GM21737 (cell line): ENCODE results near the gene PXMP2.
A peak's percentile ranks its signal among the peaks of the same experiment; 100 is the strongest.
"Not testable (repeated sequence)": the region's sequence is repeated elsewhere in the genome, so short reads cannot be mapped to it uniquely, and the experiment has no call there.

ENCODE experiments used
- ATAC-seq: cut with Tn5 transposase; IDR thresholded peaks from one replicate; pipeline ENCODE4 v1.9.1; 2021; ENCODE audit warnings: mild to moderate bottlenecking, moderate library complexity; ENCODE audit not compliant: unreplicated experiment

The PXMP2 gene

DNA sequence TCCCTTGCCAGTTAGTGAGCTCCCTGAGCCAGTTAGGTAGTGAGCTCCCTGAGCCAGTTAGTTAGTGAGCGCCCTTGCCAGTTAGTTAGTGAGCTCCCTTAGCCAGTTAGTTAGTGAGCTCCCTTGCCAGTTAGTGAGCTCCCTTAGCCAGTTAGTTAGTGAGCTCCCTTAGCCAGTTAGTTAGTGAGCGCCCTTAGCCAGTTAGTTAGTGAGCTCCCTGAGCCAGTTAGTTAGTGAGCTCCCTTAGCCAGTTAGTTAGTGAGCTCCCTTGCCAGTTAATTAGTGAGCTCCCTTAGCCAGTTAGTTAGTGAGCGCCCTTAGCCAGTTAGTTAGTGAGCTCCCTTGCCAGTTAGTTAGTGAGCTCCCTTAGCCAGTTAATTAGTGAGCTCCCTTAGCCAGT is 4.6 kb downstream of the PXMP2 start:
- ATAC-seq = not testable (repeated sequence)

DNA sequence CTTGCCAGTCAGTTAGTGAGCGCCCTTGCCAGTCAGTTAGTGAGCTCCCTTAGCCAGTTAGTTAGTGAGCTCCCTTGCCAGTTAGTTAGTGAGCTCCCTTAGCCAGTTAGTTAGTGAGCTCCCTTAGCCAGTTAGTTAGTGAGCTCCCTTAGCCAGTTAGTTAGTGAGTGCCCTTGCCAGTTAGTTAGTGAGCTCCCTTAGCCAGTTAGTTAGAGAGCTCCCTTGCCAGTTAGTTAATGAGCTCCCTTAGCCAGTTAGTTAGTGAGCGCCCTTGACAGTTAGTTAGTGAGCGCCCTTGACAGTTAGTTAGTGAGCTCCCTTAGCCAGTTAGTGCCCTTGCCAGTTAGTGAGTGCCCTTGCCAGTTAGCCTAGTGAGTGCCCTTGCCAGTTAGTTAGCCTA is 7.5 kb downstream of the PXMP2 start:
- ATAC-seq = not testable (repeated sequence)

DNA sequence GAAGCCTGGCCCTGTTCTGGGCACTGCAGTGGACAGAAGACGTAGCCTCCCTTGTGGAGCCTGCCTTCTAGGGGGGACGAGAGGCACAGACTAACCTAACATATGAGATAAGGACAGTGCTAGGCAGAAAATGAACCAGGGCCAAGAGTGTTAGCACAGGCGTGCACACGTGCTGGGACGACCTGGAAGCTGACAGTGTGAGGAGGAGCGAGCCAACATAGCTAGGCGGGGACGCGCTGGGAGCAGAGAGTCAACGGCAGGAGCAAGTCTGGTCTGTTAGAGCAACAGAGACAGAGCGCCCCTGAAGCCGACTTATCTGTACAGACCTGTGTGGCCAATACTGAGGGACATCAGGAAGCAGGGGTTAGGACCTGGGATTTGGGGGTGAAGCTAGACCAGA is 8.0 kb downstream of the PXMP2 start:
- ATAC-seq = no peak

DNA sequence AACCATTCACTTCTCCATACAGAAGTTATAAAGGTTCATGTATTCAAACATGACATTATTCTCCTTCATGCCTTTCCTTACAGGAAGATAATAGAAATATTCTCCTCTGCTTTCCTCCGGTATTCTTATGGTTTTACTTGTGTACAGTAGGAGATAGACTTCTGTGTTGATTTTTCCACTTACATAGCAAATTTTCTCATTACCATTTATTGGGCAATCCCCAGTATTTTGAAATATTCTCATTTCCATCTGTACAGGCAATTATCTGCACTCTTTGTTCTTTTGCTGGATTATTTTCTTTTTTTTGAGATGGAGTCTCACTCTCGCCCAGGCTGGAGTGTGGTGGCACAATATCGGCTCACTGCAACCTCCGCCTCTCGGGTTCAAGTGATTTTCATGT is 11.0 kb downstream of the PXMP2 start:
- ATAC-seq = no peak

DNA sequence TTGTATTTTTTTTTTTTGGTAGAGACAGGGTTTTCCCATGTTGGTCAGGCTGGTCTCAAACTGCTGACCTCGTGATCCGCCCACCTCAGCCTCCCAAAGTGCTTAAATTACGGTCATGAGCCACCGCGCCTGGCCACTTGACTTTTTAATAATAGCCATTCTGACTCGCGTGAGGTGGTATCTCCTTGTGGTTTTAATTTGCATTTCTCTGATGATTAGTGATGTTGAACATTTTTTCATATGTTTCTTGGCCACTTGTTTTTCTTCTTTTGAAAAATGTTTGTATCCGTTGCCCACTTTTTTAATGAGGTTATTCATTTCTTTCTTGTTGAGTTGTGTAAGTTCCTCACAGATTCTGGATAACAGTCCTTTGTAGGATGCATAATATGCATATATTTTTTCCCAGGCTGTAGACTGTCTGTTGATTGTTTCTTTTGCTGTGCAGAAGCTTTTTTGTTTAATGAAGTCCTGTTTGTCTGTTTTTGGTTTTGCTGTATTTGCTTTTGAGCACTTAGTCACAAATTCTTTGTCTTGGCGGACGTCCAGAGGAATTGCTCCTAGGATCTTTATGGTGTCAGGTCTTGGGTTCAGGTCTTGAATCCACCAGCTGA is 12.9 kb downstream of the PXMP2 start:
- no peak for ATAC-seq

DNA sequence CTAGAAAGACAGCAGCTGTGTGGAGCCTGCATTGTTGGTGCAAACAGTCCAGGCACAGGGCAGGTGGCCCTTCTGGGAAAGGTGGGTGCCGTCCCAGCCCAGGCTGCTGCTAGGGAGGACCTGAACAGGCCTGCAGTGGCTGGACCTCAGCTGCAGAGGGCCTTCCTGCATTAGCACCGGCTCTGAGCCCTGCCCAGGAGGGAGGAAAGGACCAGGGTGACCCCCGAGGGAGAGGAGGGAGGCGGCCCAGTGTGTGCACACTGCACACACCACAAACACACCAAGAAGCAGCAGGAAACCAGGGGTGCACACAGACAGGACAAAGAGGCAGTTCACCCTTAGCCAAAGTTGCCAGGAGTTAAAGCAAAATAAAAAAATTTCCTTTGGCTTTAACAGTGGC is 15.3 kb downstream of the PXMP2 start:
- ATAC-seq = no peak

DNA sequence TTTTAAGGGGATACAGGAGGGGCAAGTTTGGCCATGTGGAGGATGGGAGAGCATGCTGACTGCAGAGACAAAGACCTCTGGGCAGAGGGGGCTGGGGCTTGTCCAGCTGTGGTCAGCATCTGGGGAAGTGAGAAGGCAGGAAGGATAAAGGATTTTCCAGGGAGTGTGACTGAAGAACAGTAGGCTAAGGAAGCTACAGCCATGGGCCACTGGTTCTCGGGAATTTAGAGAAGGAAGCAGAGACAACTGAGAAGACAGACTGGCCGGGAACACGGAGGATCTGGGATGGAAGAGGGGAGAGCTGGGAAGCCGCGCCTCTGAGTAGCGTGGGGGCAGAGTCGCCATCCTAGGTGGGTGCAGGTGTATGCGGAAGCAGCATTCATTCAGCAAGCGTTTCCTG is 16.3 kb downstream of the PXMP2 start:
- no peak for ATAC-seq

DNA sequence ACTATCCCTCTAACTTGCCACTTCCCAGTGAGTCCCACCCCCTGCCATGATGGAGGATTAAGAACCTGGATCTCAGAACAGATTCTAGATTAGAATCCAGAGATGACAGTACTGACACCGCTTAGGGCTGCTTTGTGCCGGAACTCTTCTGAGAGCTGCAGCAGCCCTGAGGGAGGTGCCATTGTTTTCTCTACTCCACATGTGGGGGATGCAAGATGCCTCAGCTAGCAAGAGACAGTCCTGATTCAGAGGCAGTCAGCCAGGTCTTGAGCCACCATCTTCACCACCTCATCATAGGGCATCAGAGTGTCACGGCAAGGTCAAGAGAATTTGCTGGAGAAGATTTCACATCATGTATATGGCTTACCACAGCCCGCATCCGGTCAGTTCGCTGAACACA is 19.9 kb downstream of the PXMP2 start:
- no peak for ATAC-seq

DNA sequence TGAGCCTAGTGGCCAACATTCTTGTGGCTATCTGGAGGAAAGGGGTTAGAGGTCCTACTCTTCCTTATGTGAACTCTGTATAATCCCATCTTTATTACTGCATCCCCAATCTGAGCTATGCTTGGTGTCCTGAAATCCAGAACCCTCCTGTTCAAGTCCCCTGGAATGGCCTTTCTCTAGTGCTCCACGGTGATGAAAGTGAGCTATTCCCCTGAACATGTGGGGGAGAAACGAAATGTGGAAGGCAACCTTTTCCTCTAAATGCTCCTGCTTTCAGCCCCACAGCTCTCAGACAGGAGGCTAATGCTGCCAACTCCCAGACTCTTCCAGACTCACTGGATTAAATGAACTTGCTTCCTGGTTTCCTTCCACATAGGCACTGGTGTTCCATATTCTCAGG is 20.8 kb downstream of the PXMP2 start:
- no peak for ATAC-seq

DNA sequence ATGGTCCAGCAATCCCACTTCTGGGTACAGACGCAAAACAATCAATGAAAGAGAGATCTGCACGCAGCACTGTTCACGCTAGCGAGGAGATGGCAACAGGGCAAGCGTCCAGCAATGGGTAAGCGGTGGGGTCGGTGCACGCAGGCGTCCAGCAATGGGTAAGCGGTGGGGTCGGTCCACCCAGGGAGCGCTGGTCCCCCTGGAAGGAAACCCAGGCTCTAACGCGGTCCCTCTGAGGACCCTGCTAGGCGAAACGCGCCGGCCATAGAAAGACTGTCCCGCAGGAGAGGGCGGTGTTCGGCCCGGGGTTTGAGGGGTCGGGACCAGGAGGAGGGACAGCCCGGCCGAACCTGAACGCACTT is 22.6 kb downstream of the PXMP2 start:
- ATAC-seq = peak; percentile 25

DNA sequence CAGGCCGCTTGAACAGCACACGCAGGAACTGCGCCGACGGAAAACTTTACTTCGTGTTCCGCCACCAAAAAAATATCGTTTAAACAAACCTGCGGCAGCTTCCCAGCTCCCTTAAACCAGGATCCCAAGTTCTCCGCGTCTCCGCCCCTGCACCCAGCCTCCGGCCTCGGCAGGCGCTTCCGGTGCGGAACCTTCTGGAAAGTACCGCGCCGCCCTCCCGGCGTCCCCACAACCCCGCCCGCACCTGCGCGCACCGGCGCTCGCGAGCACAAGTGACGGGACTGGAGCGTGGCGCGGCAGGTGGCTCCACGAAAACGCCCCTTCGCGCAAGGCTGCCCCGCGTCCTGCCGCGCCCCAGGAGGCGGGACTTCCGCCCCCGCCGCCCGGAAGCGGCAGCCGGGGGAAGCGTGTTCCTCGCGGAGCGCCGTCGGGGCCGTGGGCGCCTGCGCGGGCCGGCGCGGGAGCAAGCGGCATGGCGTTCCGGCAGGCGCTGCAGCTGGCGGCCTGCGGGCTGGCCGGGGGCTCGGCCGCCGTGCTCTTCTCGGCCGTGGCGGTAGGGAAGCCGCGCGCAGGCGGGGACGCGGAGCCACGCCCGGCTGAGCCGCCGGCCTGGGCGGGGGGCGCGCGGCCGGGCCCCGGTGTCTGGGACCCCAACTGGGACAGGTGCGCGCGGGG is 23.2 kb downstream of the PXMP2 start, which contains the start of gene PGAM5:
TSS of gene PGAM5 (plus strand) at position 438 of the 675 bp plus-strand sequence. CDS start at position 473, 35 bp downstream.
- ATAC-seq = peak; percentile 86

DNA sequence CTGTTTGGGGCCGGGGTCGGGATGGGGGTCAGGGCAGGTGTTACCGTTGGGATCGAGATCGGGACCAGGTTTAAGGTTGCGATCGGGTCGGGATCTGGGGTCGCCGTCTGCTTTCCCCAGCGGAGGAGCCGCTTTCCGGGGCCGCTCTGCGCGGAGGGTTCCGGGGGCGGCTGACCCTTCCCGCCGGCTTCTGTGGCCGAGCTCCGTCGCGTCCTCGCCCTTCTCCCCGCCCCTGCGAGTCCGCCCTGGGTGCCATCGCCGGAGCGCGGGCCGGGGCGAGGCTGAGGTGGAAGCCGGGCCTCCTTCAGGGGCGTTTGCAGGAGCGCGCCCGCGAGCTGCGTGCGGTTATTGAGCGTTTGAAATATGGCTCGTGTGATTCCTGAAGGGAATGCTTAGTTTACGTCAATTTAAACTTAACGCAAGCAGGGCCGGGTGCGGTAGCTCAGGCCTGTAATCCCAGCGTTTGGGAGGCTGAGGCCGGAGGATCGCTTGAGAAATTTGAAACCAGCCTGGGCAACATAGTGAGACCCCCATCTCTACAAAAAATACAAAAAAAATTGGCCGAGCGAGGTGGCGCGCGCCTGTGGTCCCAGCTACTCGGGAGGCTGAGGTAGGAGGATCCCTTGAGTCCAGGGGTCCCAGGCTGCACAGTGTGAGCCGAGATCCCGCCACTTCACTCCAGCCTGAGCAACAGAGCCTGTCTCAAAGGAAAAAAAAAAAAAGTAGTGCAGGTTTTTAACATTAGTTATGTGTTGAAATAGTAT is 23.9 kb downstream of the PXMP2 start:
- no peak for ATAC-seq

DNA sequence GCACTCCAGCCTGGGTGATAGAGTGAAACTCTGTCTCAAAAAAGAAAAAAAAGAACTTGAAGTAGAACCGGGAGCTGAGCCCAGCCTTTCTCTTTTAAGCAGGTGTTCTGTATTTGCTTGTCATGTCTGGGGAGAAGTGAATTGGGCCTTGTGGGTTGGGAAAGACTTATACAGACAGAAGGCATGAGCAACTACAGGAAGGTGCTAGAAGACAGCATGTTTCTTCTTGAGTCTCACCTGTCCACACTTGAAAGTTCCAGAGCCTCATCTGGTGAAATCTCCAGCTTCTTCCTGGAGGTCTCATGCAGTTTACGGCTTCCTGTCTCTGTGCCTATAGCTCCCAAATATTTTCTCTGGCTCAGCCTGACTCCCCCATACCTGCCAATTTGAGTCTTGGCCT is 25.7 kb downstream of the PXMP2 start:
- ATAC-seq = no peak

DNA sequence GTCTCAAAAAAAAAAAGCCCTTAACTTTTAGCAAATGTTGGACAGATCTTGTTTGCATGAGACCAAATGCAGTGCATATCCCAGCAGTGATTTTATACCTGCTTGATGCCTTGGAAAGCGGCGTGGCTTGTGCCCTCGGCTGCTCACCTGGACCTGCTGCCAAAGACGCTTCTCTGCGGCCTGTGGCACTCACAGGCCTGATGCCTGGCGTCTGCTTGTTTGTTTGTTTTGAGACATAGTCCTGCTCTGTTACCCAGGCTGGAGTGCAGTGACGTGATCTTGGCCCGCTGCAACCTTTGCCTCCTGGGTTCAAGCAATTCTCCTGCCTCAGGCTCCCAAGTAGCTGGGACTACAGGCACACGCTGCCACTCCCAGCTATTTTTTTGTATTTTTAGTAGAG is 28.5 kb downstream of the PXMP2 start:
- ATAC-seq = no peak

DNA sequence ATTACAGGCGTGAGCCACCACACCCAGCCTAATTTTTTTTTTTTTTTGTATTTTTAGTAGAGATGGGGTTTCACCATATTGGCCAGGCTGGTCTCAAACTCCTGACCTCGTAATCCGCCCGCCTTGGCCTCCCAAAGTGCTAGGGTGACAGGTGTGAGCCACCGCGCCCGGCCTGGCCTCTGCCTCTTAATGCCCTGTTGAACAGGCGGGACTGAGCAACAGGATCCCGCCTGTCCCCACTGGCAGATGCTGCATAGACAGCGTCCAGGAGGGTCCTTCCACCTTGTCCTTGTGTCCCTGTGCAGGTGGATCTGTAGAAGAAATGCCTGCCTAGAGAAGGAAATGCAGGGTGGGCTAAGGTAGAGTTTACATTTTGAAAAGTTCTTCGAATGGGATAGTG is 29.0 kb downstream of the PXMP2 start:
- ATAC-seq = no peak

DNA sequence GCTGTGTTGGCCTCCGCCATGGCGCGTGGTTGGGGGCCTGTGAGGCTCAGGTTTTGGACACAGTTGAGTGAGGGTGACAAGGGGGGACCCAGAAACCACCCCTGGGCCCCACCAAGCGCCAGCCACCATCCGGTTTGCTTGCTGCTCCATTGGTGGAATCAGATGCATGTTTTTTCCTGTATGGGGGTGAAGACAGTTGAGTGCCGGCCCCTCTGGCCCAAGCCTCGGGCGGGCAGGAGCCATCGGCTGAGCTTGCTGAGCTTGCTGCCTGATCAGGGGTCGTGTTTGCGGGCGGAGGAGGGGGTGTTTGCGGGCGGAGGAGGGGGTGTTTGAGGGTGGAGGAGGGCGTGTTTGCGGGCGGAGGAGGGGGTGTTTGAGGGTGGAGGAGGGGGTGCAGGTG is 29.6 kb downstream of the PXMP2 start:
- no peak for ATAC-seq

DNA sequence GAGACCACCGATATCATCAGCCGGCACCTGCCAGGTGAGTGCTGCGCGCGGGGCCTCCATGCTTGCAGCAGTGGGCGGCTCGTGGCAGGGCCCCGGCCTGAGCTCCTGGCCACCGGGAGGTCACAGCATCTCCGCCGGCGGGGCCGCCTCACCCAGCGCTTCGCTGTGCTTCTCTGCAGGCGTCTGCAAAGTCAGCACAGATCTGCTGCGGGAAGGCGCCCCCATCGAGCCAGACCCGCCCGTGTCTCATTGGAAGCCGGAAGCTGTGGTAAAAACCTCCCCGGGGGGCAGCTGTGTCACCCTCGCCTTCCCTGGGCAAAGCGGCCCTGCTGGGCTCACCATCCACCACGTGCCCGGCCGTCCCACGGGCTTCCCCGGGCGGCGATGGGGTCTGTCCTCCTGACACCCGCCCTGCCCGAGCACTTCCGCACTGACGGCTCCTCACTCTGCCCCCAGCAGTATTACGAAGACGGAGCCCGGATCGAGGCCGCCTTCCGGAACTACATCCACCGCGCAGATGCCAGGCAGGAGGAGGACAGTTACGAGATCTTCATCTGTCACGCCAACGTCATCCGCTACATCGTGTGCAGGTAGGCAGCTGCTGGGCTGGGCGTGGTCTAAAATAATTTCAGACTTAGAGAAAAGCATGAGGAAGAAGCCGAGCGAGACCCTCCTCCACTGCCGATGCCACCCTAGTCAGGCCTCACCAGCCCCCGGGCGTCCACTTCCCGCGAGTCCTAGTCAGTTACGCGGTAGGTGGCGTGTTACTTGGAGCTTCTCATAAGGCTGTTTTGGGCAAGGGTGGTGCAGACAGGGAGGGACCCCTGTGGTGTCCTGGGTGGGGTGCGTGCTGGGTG is 30.4 kb downstream of the PXMP2 start:
- ATAC-seq = no peak

DNA sequence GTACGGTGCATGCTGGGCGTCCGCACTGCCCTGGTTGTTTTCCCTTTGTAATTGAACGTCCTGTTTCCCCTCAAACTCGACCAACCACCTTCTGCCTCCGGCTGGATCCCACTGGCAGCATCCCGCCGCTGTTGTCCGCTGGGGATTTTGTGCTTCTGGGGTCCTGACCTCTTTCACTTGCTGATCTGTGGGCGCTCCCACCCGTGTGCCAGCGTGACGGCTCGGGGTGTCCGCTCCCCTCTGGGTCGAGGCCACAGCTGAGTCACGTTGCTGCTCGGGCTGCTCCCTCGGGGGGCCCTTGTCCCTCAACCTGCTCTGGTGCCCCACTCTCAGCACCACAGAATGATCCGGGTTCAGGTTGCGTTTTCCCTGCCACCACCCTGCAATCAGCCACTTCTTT is 31.3 kb downstream of the PXMP2 start:
- no peak for ATAC-seq

DNA sequence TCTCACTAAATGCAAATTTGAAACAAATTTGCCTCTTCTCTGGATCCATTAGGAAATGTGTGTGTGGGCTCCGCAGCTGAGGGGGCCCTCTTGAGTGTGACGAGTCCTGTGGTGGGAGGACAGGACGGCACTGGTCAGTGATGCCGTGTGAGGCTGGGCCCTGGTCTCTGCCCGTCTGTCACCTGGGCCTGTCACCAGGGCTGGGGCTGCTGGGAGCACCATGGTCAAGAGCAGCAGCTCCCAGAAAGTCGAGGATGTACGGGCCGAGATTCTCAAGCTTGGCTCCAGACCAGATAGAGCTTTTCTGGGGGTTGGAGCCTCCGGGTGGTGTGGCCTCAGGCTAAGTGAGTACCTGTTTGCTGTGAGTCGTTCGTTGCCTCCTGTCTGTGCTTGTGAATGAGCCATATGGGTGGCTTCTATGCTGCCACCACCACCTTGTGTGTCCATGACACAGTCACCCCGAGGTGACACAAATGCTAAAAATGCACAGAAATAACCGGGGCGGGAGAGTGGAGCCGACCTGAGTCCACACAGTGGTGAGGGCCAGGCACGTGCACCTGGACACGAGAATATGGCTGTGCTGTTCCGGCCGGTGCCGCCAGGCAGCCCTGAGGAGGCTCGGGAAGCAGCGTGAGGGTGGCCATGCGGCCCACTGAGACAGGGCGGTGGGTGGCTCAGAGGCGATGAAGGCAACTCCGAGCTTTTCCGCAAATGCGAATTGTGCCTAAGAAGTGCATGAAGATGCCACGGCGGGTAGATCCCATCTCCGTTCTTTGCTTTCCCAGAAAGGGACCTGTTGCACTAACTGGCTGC is 32.0 kb downstream of the PXMP2 start:
- no peak for ATAC-seq

DNA sequence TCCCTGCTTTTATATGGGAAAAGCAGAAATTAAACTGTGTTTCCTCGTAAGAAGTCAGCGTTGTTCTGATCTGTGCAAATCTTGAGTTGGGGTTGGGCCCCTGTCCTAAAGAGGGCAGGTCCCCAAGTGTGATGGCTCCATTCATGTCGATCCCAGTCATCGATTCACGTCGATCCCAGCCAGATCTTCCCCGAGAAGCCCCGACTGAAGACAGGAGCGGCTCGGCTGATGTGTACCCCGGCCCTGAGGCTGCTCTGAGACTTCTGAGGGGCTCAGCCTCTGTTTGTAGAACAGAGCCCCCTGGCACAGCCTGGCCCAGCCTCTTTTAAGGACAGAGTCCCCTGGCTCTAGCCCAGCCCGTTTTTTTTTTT is 32.6 kb downstream of the PXMP2 start:
- ATAC-seq = no peak
